Epidermal melanocyte (primary cell): ENCODE data around the gene AGBL3.

Source experiments
- DNase-seq: peaks from one replicate; pipeline ENCODE4 v3.0.0; 2011; ENCODE audit warnings: low spot score; ENCODE audit not compliant: insufficient read length

Gene AGBL3

GRCh38 chr7:135184254-135184841, 198.0 kb downstream of the AGBL3 start:
- DNase-seq = no peak
